Ureter (tissue), 1 donor: ENCODE data around the gene NPHP1. TPM values are rescaled to one million over a fixed set of nuclear protein-coding genes. Genes with fewer than 3 reads are reported as not detected.
A peak's percentile ranks its signal among the peaks of the same experiment; 100 is the strongest.
"Not testable (repeated sequence)": the region's sequence is repeated elsewhere in the genome, so short reads cannot be mapped to it uniquely, and the experiment has no call there.

Experiments
- DNase-seq: peaks from one replicate; pipeline ENCODE4 v3.0.0-alpha.2; 2020; ENCODE audit warnings: low spot score
- total RNA-seq: library from RNA; stranded (reverse); gene quantifications from one replicate; pipeline ENCODE4 v1.2.4, GENCODE V29; 2023
- donor health status: DM: yes; HTN: yes; CAD: no.

Gene NPHP1
- total RNA-seq, 1 donor from 2014 or later, result 10.2 TPM

GRCh38 chr2:110103061-110103961, 101.5 kb downstream of the NPHP1 start:
- DNase-seq, result no peak

GRCh38 chr2:110101901-110102803, 102.7 kb downstream of the NPHP1 start:
- DNase-seq, result no peak

GRCh38 chr2:110101280-110101844, 103.5 kb downstream of the NPHP1 start:
- peak; percentile 93 for DNase-seq

- DNase-seq, result not testable (repeated sequence)
Observed at GRCh38 chr2:110100880-110101279, 103.9 kb downstream of the NPHP1 start.

GRCh38 chr2:110100480-110100879, 104.3 kb downstream of the NPHP1 start:
- DNase-seq, result no peak

- DNase-seq, result no peak
Observed at GRCh38 chr2:110099471-110100225, 105.2 kb downstream of the NPHP1 start.

GRCh38 chr2:110099038-110099425, 105.8 kb downstream of the NPHP1 start:
- no peak for DNase-seq

GRCh38 chr2:110097506-110098220, 107.2 kb downstream of the NPHP1 start:
- peak; percentile 80 for DNase-seq

- no peak for DNase-seq
Observed at GRCh38 chr2:110095994-110096633, 108.7 kb downstream of the NPHP1 start.

GRCh38 chr2:110094884-110095534, 109.8 kb downstream of the NPHP1 start:
- DNase-seq, result not testable (repeated sequence)

GRCh38 chr2:110093924-110094323, 110.9 kb downstream of the NPHP1 start:
- not testable (repeated sequence) for DNase-seq

GRCh38 chr2:110090164-110090563, 114.6 kb downstream of the NPHP1 start:
- DNase-seq, result not testable (repeated sequence)

- DNase-seq, result not testable (repeated sequence)
Observed at GRCh38 chr2:110083757-110084156, 121.1 kb downstream of the NPHP1 start.

GRCh38 chr2:110083162-110083561, 121.7 kb downstream of the NPHP1 start:
- DNase-seq, result not testable (repeated sequence)

- not testable (repeated sequence) for DNase-seq
Observed at GRCh38 chr2:110078104-110078503, 126.7 kb downstream of the NPHP1 start.

- DNase-seq, result not testable (repeated sequence)
Observed at GRCh38 chr2:110075896-110076295, 128.9 kb downstream of the NPHP1 start.
